IMR-90 (cell line): ENCODE results near the gene SLC10A6. TPM values are rescaled to one million over a fixed set of nuclear protein-coding genes. Genes with fewer than 3 reads are reported as not detected.

Source experiments
- ATAC-seq: fragments of 200-7000 bp; cut with Tn5 transposase; 2 replicates; pipeline ENCODE4 v1.9.1; 2020; ENCODE audit warnings: low read depth, mild to moderate bottlenecking, moderate library complexity
- BruUV-seq: library from RNA; stranded (reverse); fragments of 400-500 nt; replicated peaks from 2 replicates; lab custom pipeline; 2021; lab: Mats Ljungman, UMichigan
- CTCF ChIA-PET: fragments of 300-600 bp; formaldehyde crosslinking; extraction: SDS; loops from one replicate; lab custom pipeline; 2021; ENCODE audit warnings: antibody characterized with exemption; lab: Yijun Ruan, JAX
- POLR2A ChIA-PET: fragments of 300-600 bp; sonication (Branson Sonifier 250); formaldehyde crosslinking; loops from one replicate; lab custom pipeline; 2022; ENCODE audit warnings: antibody characterized with exemption; ENCODE audit not compliant: unreplicated experiment; lab: Charles Lee
- DNase-seq: peaks from one replicate; pipeline ENCODE4 v3.0.0; 2013
- H2AFZ ChIP-seq: replicated peaks from 2 replicates; pipeline ENCODE3; 2013; ENCODE audit warnings: low read length, mild to moderate bottlenecking; ENCODE audit not compliant: poor library complexity
- H2AK5ac ChIP-seq: 2 replicates; pipeline ENCODE4 v1.6.1; 2013; ENCODE audit warnings: low read depth, low read length, inconsistent platforms
- H2AK9ac ChIP-seq: replicated peaks from 2 replicates; pipeline ENCODE3; 2013; ENCODE audit warnings: mild to moderate bottlenecking, low read depth, low read length, moderate library complexity; ENCODE audit not compliant: poor library complexity
- H2BK120ac ChIP-seq: 2 replicates; pipeline ENCODE4 v1.6.1; 2013; ENCODE audit warnings: low read depth, low read length, inconsistent platforms
- H2BK15ac ChIP-seq: 3 replicates; pipeline ENCODE4 v1.6.1; 2013; ENCODE audit warnings: low read depth, low read length, inconsistent platforms
- H2BK20ac ChIP-seq: 2 replicates; pipeline ENCODE4 v1.6.1; 2013; ENCODE audit warnings: low read depth, mild to moderate bottlenecking, inconsistent platforms, low read length, moderate library complexity
- H2BK5ac ChIP-seq: 2 replicates; pipeline ENCODE4 v1.6.1; 2013; ENCODE audit warnings: mild to moderate bottlenecking, low read depth, low read length, inconsistent platforms; ENCODE audit not compliant: poor library complexity, severe bottlenecking
- H3K14ac ChIP-seq: replicated peaks from 2 replicates; pipeline ENCODE4 v1.6.1; 2013; ENCODE audit warnings: low read depth, low read length, inconsistent platforms
- H3K18ac ChIP-seq: 2 replicates; pipeline ENCODE4 v1.6.1; 2013; ENCODE audit warnings: low read depth, low read length, control low read depth
- H3K23ac ChIP-seq: 2 replicates; pipeline ENCODE4 v1.6.1; 2013; ENCODE audit warnings: low read depth, low read length, inconsistent platforms
- H3K27ac ChIP-seq: 2 replicates; pipeline ENCODE4 v1.5.1; 2013; ENCODE audit warnings: mild to moderate bottlenecking, control low read depth, low read length; ENCODE audit not compliant: insufficient read depth
- H3K27me3 ChIP-seq: 2 replicates; pipeline ENCODE4 v1.6.1; 2013; ENCODE audit warnings: low read length; ENCODE audit not compliant: control insufficient read depth, insufficient read depth
- H3K36me3 ChIP-seq: 2 replicates; pipeline ENCODE4 v1.6.1; 2013; ENCODE audit warnings: low read length, mixed read lengths; ENCODE audit not compliant: control insufficient read depth, insufficient read depth
- H3K4ac ChIP-seq: 2 replicates; pipeline ENCODE4 v1.6.1; 2013; ENCODE audit warnings: low read depth, low read length, inconsistent platforms
- H3K4me1 ChIP-seq: 2 replicates; pipeline ENCODE4 v1.6.1; 2013; ENCODE audit warnings: low read length, mixed read lengths; ENCODE audit not compliant: control insufficient read depth, insufficient read depth
- H3K4me2 ChIP-seq: 2 replicates; pipeline ENCODE4 v1.6.1; 2013; ENCODE audit warnings: low read depth, mild to moderate bottlenecking, control low read depth, low read length, moderate library complexity
- H3K4me3 ChIP-seq: 2 replicates; pipeline ENCODE4 v1.5.1; 2013; ENCODE audit warnings: low read depth, mild to moderate bottlenecking, control low read depth, low read length, moderate library complexity; ENCODE audit not compliant: insufficient read depth
- H3K56ac ChIP-seq: 2 replicates; pipeline ENCODE4 v1.6.1; 2013; ENCODE audit warnings: low read length, inconsistent platforms; ENCODE audit not compliant: insufficient read depth; ENCODE audit errors: extremely low read depth
- H3K79me1 ChIP-seq, 2 experiments: 2 replicates each; pipeline ENCODE4 v1.6.1; 2013; ENCODE audit warnings: low read length in 2 of 2, inconsistent platforms in 1 of 2, low read depth in 1 of 2
- H3K9ac ChIP-seq: 2 replicates; pipeline ENCODE4 v1.6.1; 2013; ENCODE audit warnings: low read depth, low read length, control low read depth
- H3K9me1 ChIP-seq: 2 replicates; pipeline ENCODE4 v1.6.1; 2013; ENCODE audit warnings: low read length, inconsistent platforms; ENCODE audit not compliant: insufficient read depth
- H3K9me3 ChIP-seq: 2 replicates; pipeline ENCODE4 v1.6.1; 2013; ENCODE audit warnings: low read length; ENCODE audit not compliant: control insufficient read depth, insufficient read depth
- H4K20me1 ChIP-seq: 2 replicates; pipeline ENCODE4 v1.6.1; 2013; ENCODE audit warnings: low read length, inconsistent platforms; ENCODE audit not compliant: insufficient read depth
- H4K5ac ChIP-seq: 2 replicates; pipeline ENCODE4 v1.6.1; 2013; ENCODE audit warnings: mild to moderate bottlenecking, low read depth, low read length, control low read depth
- H4K8ac ChIP-seq, 2 experiments: 2 replicates each; pipeline ENCODE4 v1.6.1; 2013; ENCODE audit warnings: low read depth in 2 of 2, low read length in 2 of 2, control low read depth in 1 of 2, inconsistent platforms in 1 of 2
- H4K91ac ChIP-seq: 2 replicates; pipeline ENCODE4 v1.6.1; 2013; ENCODE audit warnings: low read depth, low read length, inconsistent platforms; ENCODE audit not compliant: insufficient read depth
- BHLHE40 ChIP-seq: fragments of 150-350 bp; IDR thresholded peaks from 2 replicates; pipeline ENCODE4 v1.6.1; 2016; ENCODE audit warnings: mild to moderate bottlenecking, low read depth, low read length
- CHD1 ChIP-seq: IDR thresholded peaks from 2 replicates; pipeline ENCODE4 v1.6.1; 2012; ENCODE audit warnings: low read depth, low read length, improper control_type of control experiment
- ELK1 ChIP-seq: fragments of 150-350 bp; IDR thresholded peaks from 2 replicates; pipeline ENCODE4 v1.6.1; 2016; ENCODE audit warnings: low read depth, mild to moderate bottlenecking, low read length, moderate library complexity, borderline replicate concordance
- FOS ChIP-seq: fragments of 150-350 bp; IDR thresholded peaks from 2 replicates; pipeline ENCODE4 v1.6.1; 2016; ENCODE audit warnings: low read depth, low read length
- MAFK ChIP-seq: IDR thresholded peaks from 2 replicates; pipeline ENCODE4 v1.6.1; 2012; ENCODE audit warnings: low read depth, low read length, improper control_type of control experiment
- MAZ ChIP-seq: IDR thresholded peaks from 2 replicates; pipeline ENCODE4 v1.6.1; 2012; ENCODE audit warnings: low read depth, mild to moderate bottlenecking, low read length, improper control_type of control experiment, moderate library complexity, borderline replicate concordance
- MXI1 ChIP-seq: IDR thresholded peaks from 2 replicates; pipeline ENCODE4 v1.6.1; 2012; ENCODE audit warnings: low read depth, mild to moderate bottlenecking, low read length, moderate library complexity, borderline replicate concordance
- POLR2A ChIP-seq: IDR thresholded peaks from 2 replicates; pipeline ENCODE4 v1.6.1; 2012; ENCODE audit warnings: mild to moderate bottlenecking, low read depth, low read length
- RFX5 ChIP-seq: IDR thresholded peaks from 2 replicates; pipeline ENCODE4 v1.8.0; 2012; ENCODE audit warnings: low read depth, mild to moderate bottlenecking, low read length, moderate library complexity
- SMC3 ChIP-seq: fragments of 150-350 bp; IDR thresholded peaks from 2 replicates; pipeline ENCODE4 v1.6.1; 2016; ENCODE audit warnings: low read depth, mild to moderate bottlenecking, antibody characterized with exemption, low read length, moderate library complexity
- WGBS, 2 experiments: methylation state at CpG; one replicate each; pipeline versions ENCODE4 v1.1.5 to v1.1.7; 2013; ENCODE audit warnings: missing lambda C conversion rate in 2 of 2; ENCODE audit not compliant: insufficient read length in 1 of 2; ENCODE audit errors: extremely low coverage in 2 of 2; 5-methylcytosine and 5-hydroxymethylcytosine counted together
- dilution Hi-C: fragments of 300-500 bp; cut with HindIII; formaldehyde crosslinking; loops from one replicate; pipeline ENCODE4 v1.14.3; 2018; ENCODE audit warnings: low sequenced_read_pairs; ENCODE audit not compliant: unreplicated experiment
- in situ Hi-C: fragments of 300-500 bp; cut with MboI; formaldehyde crosslinking; loops from 3 replicates; pipeline ENCODE4 v1.14.3; 2019; ENCODE audit warnings: low sequenced_read_pairs, inconsistent platforms, mixed read lengths
- intact Hi-C: fragments of 100-400 bp; cut with micrococcal nuclease; formaldehyde crosslinking; loops from 2 replicates; pipeline ENCODE4 v1.10.0; 2022
- polyA plus RNA-seq, 3 experiments: library from polyadenylated mRNA; depleted of rRNA; stranded (reverse); fragments of >200 nt; gene quantifications; 2 replicates each; pipeline ENCODE4 v1.2.3, GENCODE V29; 2012; ENCODE audit warnings: low replicate concordance in 1 of 3
- total RNA-seq: library from RNA; depleted of rRNA; stranded (reverse); fragments of >200 nt; gene quantifications from 2 replicates; pipeline ENCODE4 v1.2.3, GENCODE V29; 2012

The SLC10A6 gene
- total and polyA plus RNA-seq, 2 of the 4 experiments (the other 2 are of a cell fraction), result not detected

- H3K9me3 ChIP-seq, result peaks cover 23% of the 10 kb centered on the region
- in situ Hi-C loops, result no loop called here
- H2BK5ac ChIP-seq, result no peak overlapping the region
- no peak overlapping the region for H2BK15ac ChIP-seq
- H2AK5ac ChIP-seq, result no peak overlapping the region
- H2BK20ac ChIP-seq, result no peak overlapping the region
- no peak overlapping the region for H3K9ac ChIP-seq
- no peak overlapping the region for H2AFZ ChIP-seq
- H3K4me3 ChIP-seq, result no peak overlapping the region
- H3K79me1 ChIP-seq, result no peaks in the 10 kb centered on the region
- H3K18ac ChIP-seq, result no peak overlapping the region
- no peak overlapping the region for H3K56ac ChIP-seq
- no peak overlapping the region for H3K4me2 ChIP-seq
- dilution Hi-C loops, result no loop called here
- H3K4me1 ChIP-seq, result no peaks in the 10 kb centered on the region
- POLR2A ChIA-PET, result no interaction called here
- no peak overlapping the region for H3K14ac ChIP-seq
- BruUV-seq, result no TSS peak
- H3K4ac ChIP-seq, result no peak overlapping the region
- no peak overlapping the region for H2BK120ac ChIP-seq
- no peaks in the 10 kb centered on the region for H3K27me3 ChIP-seq
- H4K5ac ChIP-seq, result no peak overlapping the region
- no peak overlapping the region for H4K8ac ChIP-seq
- no peak overlapping the region for H4K91ac ChIP-seq
- H3K23ac ChIP-seq, result no peak overlapping the region
- TF ChIP-seq RFX5 (no peak), MAFK (no peak), SMC3 (no peak), CHD1 (no peak), POLR2A (no peak), FOS (no peak), MAZ (no peak), MXI1 (no peak), ELK1 (no peak), BHLHE40 (no peak)
- intact Hi-C loops, result no loop called here
- CTCF ChIA-PET, result no interaction called here
- no peak overlapping the region for H2AK9ac ChIP-seq
- H3K36me3 ChIP-seq, result no peaks in the 10 kb centered on the region
- no CpG with 5 or more reads among the region's 1 CpG for WGBS, 2 experiments
- H3K9me1 ChIP-seq, result no peaks in the 10 kb centered on the region
- H3K27ac ChIP-seq, result no peak overlapping the region
- H4K20me1 ChIP-seq, result no peaks in the 10 kb centered on the region
- DNase-seq (no peak), ATAC-seq (no peak)
Observed at GRCh38 chr4:86879641-86880040, 30.5 kb upstream of the SLC10A6 start.
